B cell (primary cell): ENCODE measurements around the gene USP34. TPM values are rescaled to one million over a fixed set of nuclear protein-coding genes. Genes with fewer than 3 reads are reported as not detected.

Experiments used
- ATAC-seq: fragments of 200-7000 bp; cut with Tn5 transposase; one replicate; pipeline ENCODE4 v1.10.0; 2021; ENCODE audit warnings: low read depth, mild to moderate bottlenecking, moderate number of reproducible peaks, moderate library complexity
- CTCF ChIA-PET: fragments of 350-600 bp; sonication (Branson Sonifier 250); formaldehyde crosslinking; loops from one replicate; lab custom pipeline; 2021; ENCODE audit warnings: antibody characterized with exemption, inconsistent platforms; lab: Charles Lee
- POLR2A ChIA-PET: fragments of 350-600 bp; sonication (Branson Sonifier 250); formaldehyde crosslinking; loops from one replicate; lab custom pipeline; 2021; ENCODE audit warnings: antibody characterized with exemption; lab: Charles Lee
- DNase-seq: peaks from one replicate; pipeline ENCODE4 v3.0.0; 2013
- H2AFZ ChIP-seq: 2 replicates; pipeline ENCODE4 v1.6.1; 2012; ENCODE audit warnings: mild to moderate bottlenecking, low read depth, low read length; ENCODE audit not compliant: insufficient read depth, poor library complexity, severe bottlenecking
- H3K27ac ChIP-seq, 2 donors: 1 replicate in 1 of 2; 2 replicates in 1 of 2; pipeline ENCODE4 v1.5.1; 2012 to 2013; ENCODE audit warnings: low read length in 2 of 2, mild to moderate bottlenecking in 2 of 2, moderate library complexity in 1 of 2
- H3K27me3 ChIP-seq, 4 experiments: fragments of 200-600 bp in 1 of 4; sonication (generic) in 1 of 4; replicated peaks in 1 of 4; 1 replicate in 2 of 4; 2 replicates in 2 of 4; pipeline versions ENCODE4 v1.6.1 to v1.7.0; 2013 to 2016; ENCODE audit warnings: low read length in 3 of 4, mild to moderate bottlenecking in 2 of 4, mixed read lengths in 1 of 4, moderate library complexity in 1 of 4; ENCODE audit not compliant: insufficient read depth in 4 of 4, control insufficient read depth in 3 of 4; ENCODE audit errors: control extremely low read depth in 1 of 4
- H3K36me3 ChIP-seq, 2 experiments: replicated peaks in 1 of 2; 1 replicate in 1 of 2; 2 replicates in 1 of 2; pipeline versions ENCODE4 v1.6.1 to v1.7.1; 2013; ENCODE audit warnings: low read length in 1 of 2; ENCODE audit not compliant: insufficient read depth in 2 of 2, control insufficient read depth in 1 of 2; ENCODE audit errors: control extremely low read depth in 1 of 2, extremely low read depth in 1 of 2
- H3K4me1 ChIP-seq, 2 donors: fragments of 200-600 bp in 1 of 2; sonication (generic) in 1 of 2; 1 replicate in 1 of 2; 2 replicates in 1 of 2; pipeline versions ENCODE4 v1.5.1 to v1.6.1; 2013 to 2017; ENCODE audit warnings: low read length in 2 of 2; ENCODE audit not compliant: control insufficient read depth in 2 of 2, insufficient read depth in 2 of 2
- H3K4me2 ChIP-seq: replicated peaks from 2 replicates; pipeline ENCODE3; 2012; ENCODE audit warnings: mild to moderate bottlenecking, low read depth, low read length; ENCODE audit not compliant: poor library complexity, severe bottlenecking
- H3K4me3 ChIP-seq, 5 experiments: fragments of 200-600 bp in 1 of 5; sonication (generic) in 1 of 5; 1 replicate in 3 of 5; 2 replicates in 2 of 5; pipeline versions ENCODE4 v1.5.1 to v1.7.0; 2011 to 2016; ENCODE audit warnings: low read length in 4 of 5, mild to moderate bottlenecking in 4 of 5, low read depth in 2 of 5, control low read depth in 1 of 5, moderate library complexity in 1 of 5; ENCODE audit not compliant: insufficient read depth in 1 of 5; ENCODE audit errors: control extremely low read depth in 1 of 5, extremely low read depth in 1 of 5
- H3K79me2 ChIP-seq: fragments of 200-600 bp; sonication (generic); one replicate; pipeline ENCODE4 v1.6.0; 2016; ENCODE audit warnings: low read length; ENCODE audit not compliant: control insufficient read depth, insufficient read depth
- H3K9ac ChIP-seq: fragments of 200-600 bp; sonication (generic); 2 replicates; pipeline ENCODE4 v1.6.1; 2017; ENCODE audit warnings: mild to moderate bottlenecking, low read length, moderate library complexity
- H3K9me3 ChIP-seq, 3 donors: one replicate each; pipeline versions ENCODE4 v1.6.1 to v1.7.1; 2013; ENCODE audit warnings: low read length in 2 of 3; ENCODE audit not compliant: control insufficient read depth in 2 of 3, insufficient read depth in 1 of 3; ENCODE audit errors: control extremely low read depth in 1 of 3
- H4K20me1 ChIP-seq: 2 replicates; pipeline ENCODE4 v1.6.0; 2012; ENCODE audit warnings: mild to moderate bottlenecking, low read length; ENCODE audit not compliant: insufficient read depth, control insufficient read depth, poor library complexity, severe bottlenecking
- H3K27ac Mint-ChIP-seq: one replicate; pipeline ENCODE4 v1.8.0; 2021; ENCODE audit warnings: mixed read lengths
- H3K27me3 Mint-ChIP-seq: one replicate; pipeline ENCODE4 v1.8.0; 2021; ENCODE audit warnings: mixed read lengths
- H3K4me1 Mint-ChIP-seq: one replicate; pipeline ENCODE4 v1.8.0; 2021; ENCODE audit warnings: mixed read lengths
- H3K4me3 Mint-ChIP-seq: one replicate; pipeline ENCODE4 v1.8.0; 2021; ENCODE audit warnings: mixed read lengths
- H3K9me3 Mint-ChIP-seq: one replicate; pipeline ENCODE4 v1.8.0; 2022; ENCODE audit warnings: mixed read lengths; ENCODE audit not compliant: insufficient read depth
- EZH2 ChIP-seq: IDR thresholded peaks from 2 replicates; pipeline ENCODE4 v1.6.1; 2012; ENCODE audit warnings: borderline replicate concordance, low read depth, mild to moderate bottlenecking, moderate library complexity, low read length; ENCODE audit not compliant: insufficient read depth, poor library complexity, severe bottlenecking
- WGBS: methylation state at CpG from one replicate; pipeline ENCODE4 v1.1.5; 2013; ENCODE audit warnings: missing lambda C conversion rate; ENCODE audit not compliant: insufficient coverage; 5-methylcytosine and 5-hydroxymethylcytosine counted together
- intact Hi-C: fragments of 100-400 bp; cut with micrococcal nuclease; formaldehyde crosslinking; loops from one replicate; pipeline ENCODE4 v1.10.0; 2022
- polyA plus RNA-seq: library from polyadenylated mRNA; depleted of rRNA; stranded (reverse); fragments of >200 nt; gene quantifications from 2 replicates; pipeline ENCODE4 v1.2.3, GENCODE V29; 2012
- total RNA-seq, 2 donors: library from RNA; stranded (reverse); fragments of 120-200 nt in 1 of 2; gene quantifications; 1 replicate in 1 of 2; 2 replicates in 1 of 2; pipeline versions ENCODE4 v1.2.3 to v1.2.4, GENCODE V29; 2013 to 2022
- TF ChIP-seq, protein P1 (sequence below): fragments of 200-600 bp; IDR thresholded peaks from one replicate; pipeline ENCODE4 v1.8.0; 2022; ENCODE audit warnings: antibody characterized with exemption, mild to moderate bottlenecking

USP34 gene
- total and polyA plus RNA-seq, 2 donors (not counting 1 experiment from before 2014, with no cell fraction given) = 70.3 to 311 TPM

DNA sequence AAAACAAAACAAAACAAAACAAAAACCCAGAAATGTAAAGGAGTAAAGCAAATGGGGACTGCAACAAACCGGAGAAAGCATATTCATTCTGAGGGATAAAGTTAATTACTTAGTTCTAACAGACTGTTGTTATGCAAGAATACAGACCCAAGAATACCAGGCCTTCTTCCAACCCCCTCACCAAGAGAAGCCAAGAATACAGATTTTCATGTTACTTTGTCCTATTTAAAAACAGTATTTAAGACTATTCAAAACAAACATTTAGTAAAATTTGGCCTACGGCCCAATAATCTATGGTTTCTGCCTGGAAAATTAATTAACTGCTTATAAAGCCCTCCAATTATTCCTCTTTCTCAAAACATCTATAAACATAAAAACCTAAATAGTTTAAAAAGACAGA is 91.4 kb downstream of the USP34 start:
- Histone ChIP-seq H3K79me2 (peaks cover 21% of the 10 kb centered on the region), H3K36me3 (peaks cover 11 to 56% of the 10 kb centered on the region in 2 experiments), H3K27ac (no peak overlapping the region), H3K9me3 (peaks cover 0 to 4% (median 0%) of the 10 kb centered on the region in 3 donors), H2AFZ (no peak overlapping the region), H3K9ac (no peak overlapping the region), H3K27me3 (no peaks in the 10 kb centered on the region), H4K20me1 (peaks cover 5% of the 10 kb centered on the region), H3K4me3 (no peak overlapping the region), H3K4me1 (no peaks in the 10 kb centered on the region), H3K4me2 (no peak overlapping the region)
- ATAC-seq = no peak
- Mint-ChIP-seq H3K27ac (no peak overlapping the region), H3K4me1 (no peaks in the 10 kb centered on the region), H3K9me3 (no peaks in the 10 kb centered on the region), H3K4me3 (no peak overlapping the region), H3K27me3 (no peaks in the 10 kb centered on the region)
- intact Hi-C loops = no loop called here
- no CpG with 5 or more reads among the region's 2 CpGs for WGBS
- DNase-seq = no peak
- ChIA-PET POLR2A (interaction anchor here (0.6 kb wide), 1 partner anchor 93 kb away, joined by 6 read pairs; no protein-coding TSS in a partner anchor), CTCF (interaction anchor here (0.6 kb wide), 1 partner anchor 382 kb away, joined by 3 read pairs; no protein-coding TSS in a partner anchor)
- TF ChIP-seq, protein P1, sequence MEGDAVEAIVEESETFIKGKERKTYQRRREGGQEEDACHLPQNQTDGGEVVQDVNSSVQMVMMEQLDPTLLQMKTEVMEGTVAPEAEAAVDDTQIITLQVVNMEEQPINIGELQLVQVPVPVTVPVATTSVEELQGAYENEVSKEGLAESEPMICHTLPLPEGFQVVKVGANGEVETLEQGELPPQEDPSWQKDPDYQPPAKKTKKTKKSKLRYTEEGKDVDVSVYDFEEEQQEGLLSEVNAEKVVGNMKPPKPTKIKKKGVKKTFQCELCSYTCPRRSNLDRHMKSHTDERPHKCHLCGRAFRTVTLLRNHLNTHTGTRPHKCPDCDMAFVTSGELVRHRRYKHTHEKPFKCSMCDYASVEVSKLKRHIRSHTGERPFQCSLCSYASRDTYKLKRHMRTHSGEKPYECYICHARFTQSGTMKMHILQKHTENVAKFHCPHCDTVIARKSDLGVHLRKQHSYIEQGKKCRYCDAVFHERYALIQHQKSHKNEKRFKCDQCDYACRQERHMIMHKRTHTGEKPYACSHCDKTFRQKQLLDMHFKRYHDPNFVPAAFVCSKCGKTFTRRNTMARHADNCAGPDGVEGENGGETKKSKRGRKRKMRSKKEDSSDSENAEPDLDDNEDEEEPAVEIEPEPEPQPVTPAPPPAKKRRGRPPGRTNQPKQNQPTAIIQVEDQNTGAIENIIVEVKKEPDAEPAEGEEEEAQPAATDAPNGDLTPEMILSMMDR = no peak
- TF ChIP-seq EZH2 = no peak

GRCh38 chr2:61378281-61378680 is 92.6 kb downstream of the USP34 start:
- peaks cover 22% of the 10 kb centered on the region for H3K79me2 ChIP-seq
- no peaks in the 10 kb centered on the region for H3K27me3 Mint-ChIP-seq
- H3K9ac ChIP-seq = no peak overlapping the region
- no peak for ATAC-seq
- no peak overlapping the region for H3K4me2 ChIP-seq
- H3K27ac ChIP-seq = no peak overlapping the region
- peaks cover 0 to under 1% (median 0%) of the 10 kb centered on the region in 3 donors for H3K9me3 ChIP-seq
- H2AFZ ChIP-seq = no peak overlapping the region
- no peaks in the 10 kb centered on the region for H3K4me1 Mint-ChIP-seq
- ChIA-PET POLR2A (no interaction called here), CTCF (no interaction called here)
- no peaks in the 10 kb centered on the region for H3K27me3 ChIP-seq
- TF ChIP-seq EZH2 = no peak
- TF ChIP-seq, protein P1 = no peak
- H4K20me1 ChIP-seq = peaks cover 5% of the 10 kb centered on the region
- no peak overlapping the region for H3K4me3 Mint-ChIP-seq
- H3K4me3 ChIP-seq = no peak overlapping the region
- no peaks in the 10 kb centered on the region for H3K4me1 ChIP-seq
- DNase-seq = no peak
- H3K9me3 Mint-ChIP-seq = no peaks in the 10 kb centered on the region
- no peak overlapping the region for H3K27ac Mint-ChIP-seq
- H3K36me3 ChIP-seq = peaks cover 14 to 64% of the 10 kb centered on the region in 2 experiments
- WGBS = no CpG with 5 or more reads among the region's 5 CpGs
- intact Hi-C loops = no loop called here
